ENCODE data around the gene ALKBH4. TPM values are rescaled to one million over a fixed set of nuclear protein-coding genes. Genes with fewer than 3 reads are reported as not detected.

Gene ALKBH4
- total and polyA plus RNA-seq, 2 donors from 2014 or later = 14.0 to 15.4 TPM

- Histone ChIP-seq H3K4me1 (ENCODE audit: control insufficient read depth in 2 of 3, insufficient read depth in 2 of 3, low read depth in 1 of 3, low read length in 3 of 3) (peaks cover 0 to 3% (median 0%) of the 10 kb centered on the region in 3 donors), H3K36me3 (ENCODE audit: control insufficient read depth in 2 of 3, insufficient read depth in 3 of 3, low read length in 3 of 3) (peaks cover 0 to 8% (median 0%) of the 10 kb centered on the region in 3 donors), H3K27ac (ENCODE audit: low read depth in 2 of 2, low read length in 2 of 2) (no peak overlapping the region), H3K9me3 (ENCODE audit: control insufficient read depth in 2 of 3, insufficient read depth in 1 of 3, low read length in 3 of 3) (no peaks in the 10 kb centered on the region), H3K4me3 (ENCODE audit: low read length in 3 of 3) (no peak overlapping the region), H3K9ac (ENCODE audit: low read length in 3 of 3) (no peak overlapping the region), H3K27me3 (ENCODE audit: control insufficient read depth, insufficient read depth, low read length) (no peaks in the 10 kb centered on the region)
- intact Hi-C loops (cut with DNase I) = no loop called here
- no peak for TF ChIP-seq CTCF (IDR thresholded peaks at IDR 0.05; ENCODE audit: borderline replicate concordance, extremely low read depth, insufficient read depth)
- FAIRE-seq (no peak), DNase-seq (peak in 1 of 5 donors; percentile 72)
Measured at GRCh38 chr7:102472126-102473041, 7.7 kb upstream of the ALKBH4 start.

DNA sequence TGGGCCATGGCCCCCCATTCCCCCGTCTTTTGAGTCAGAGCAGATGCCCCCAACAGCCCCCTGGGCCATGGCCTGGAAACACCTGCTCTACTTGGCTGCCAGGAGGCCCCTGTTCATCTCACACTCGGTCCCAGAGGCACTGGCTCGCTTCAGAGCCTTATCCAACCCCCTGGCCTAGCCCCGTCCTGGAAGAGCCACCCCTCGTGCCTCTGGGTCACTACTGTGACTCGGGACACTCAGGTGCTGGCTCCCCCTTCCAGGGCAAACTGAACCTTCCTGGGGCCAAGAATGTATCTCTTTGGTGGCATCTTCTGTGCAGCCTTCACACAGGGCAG lies 7.1 kb upstream of the ALKBH4 start:
- FAIRE-seq = no peak

DNA sequence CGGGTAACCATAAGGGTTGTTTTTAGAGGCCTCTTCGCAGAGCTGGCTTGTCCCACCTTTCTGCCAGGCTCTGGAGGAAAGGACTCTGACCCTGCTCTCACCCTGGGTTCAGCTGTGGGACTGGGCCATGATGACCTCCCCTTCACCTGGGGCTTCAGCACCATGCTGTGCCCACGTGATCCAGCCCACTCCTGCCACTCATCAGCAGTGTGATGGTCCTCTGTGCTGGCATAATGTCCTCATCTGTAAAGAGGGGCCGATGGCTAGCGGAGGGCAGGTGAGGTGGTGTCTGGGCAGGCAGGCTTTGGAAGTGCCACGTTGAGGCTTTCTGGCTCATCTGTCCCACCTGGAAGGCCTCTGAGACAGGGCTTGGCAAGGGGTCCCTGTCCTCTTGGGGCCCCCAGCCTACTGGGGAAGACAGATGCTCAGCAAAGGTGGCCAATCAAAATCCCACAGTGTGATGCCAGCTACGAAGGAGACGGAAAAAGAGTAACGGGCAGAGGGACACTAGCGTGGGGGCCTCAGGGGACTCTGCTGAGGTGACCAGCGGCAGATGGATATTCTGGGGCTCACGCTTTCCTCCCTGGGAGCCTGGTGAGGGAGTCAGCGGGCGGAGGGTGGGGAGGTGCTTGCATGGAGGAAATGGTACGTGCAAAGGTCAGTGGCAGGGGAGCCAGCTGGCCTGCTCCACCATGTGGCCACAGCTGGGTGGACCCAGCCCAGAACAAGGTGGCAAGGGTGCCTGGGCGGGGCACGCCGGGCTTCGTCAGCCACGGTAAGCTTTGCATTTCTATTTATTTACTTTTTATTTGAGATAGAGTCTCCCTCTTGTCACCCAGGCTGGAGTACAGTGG lies 5.5 kb upstream of the ALKBH4 start:
- no peaks in the 10 kb centered on the region for H3K27me3 ChIP-seq (ENCODE audit: control insufficient read depth, insufficient read depth, low read length)
- H3K9ac ChIP-seq (ENCODE audit: low read length in 3 of 3) = no peak overlapping the region
- H3K27ac ChIP-seq (ENCODE audit: low read depth in 2 of 2, low read length in 2 of 2) = no peak overlapping the region
- H3K4me3 ChIP-seq (ENCODE audit: low read length in 3 of 3) = no peak overlapping the region
- H3K36me3 ChIP-seq (ENCODE audit: control insufficient read depth in 2 of 3, insufficient read depth in 3 of 3, low read length in 3 of 3) = peaks cover 0 to 8% (median 0%) of the 10 kb centered on the region in 3 donors
- DNase-seq (peak in 1 of 5 donors; percentile 76), FAIRE-seq (no peak)
- peak; percentile 10 for TF ChIP-seq CTCF (IDR thresholded peaks at IDR 0.05; ENCODE audit: borderline replicate concordance, extremely low read depth, insufficient read depth)
- H3K4me1 ChIP-seq (ENCODE audit: control insufficient read depth in 2 of 3, insufficient read depth in 2 of 3, low read depth in 1 of 3, low read length in 3 of 3) = peaks cover 0 to 8% (median 6%) of the 10 kb centered on the region in 3 donors
- intact Hi-C loops (cut with DNase I) = no loop called here
- no peaks in the 10 kb centered on the region for H3K9me3 ChIP-seq (ENCODE audit: control insufficient read depth in 2 of 3, insufficient read depth in 1 of 3, low read length in 3 of 3)

More for the DNA sequence above, 7.1 kb upstream of the ALKBH4 start:
- H3K9me3 ChIP-seq (ENCODE audit: control insufficient read depth in 2 of 3, insufficient read depth in 1 of 3, low read length in 3 of 3) = no peaks in the 10 kb centered on the region
- H3K4me3 ChIP-seq (ENCODE audit: low read length in 3 of 3) = no peak overlapping the region
- H3K36me3 ChIP-seq (ENCODE audit: control insufficient read depth in 2 of 3, insufficient read depth in 3 of 3, low read length in 3 of 3) = peaks cover 0 to 8% (median 0%) of the 10 kb centered on the region in 3 donors
- H3K9ac ChIP-seq (ENCODE audit: low read length in 3 of 3) = no peak overlapping the region
- peaks cover 0 to 3% (median 0%) of the 10 kb centered on the region in 3 donors for H3K4me1 ChIP-seq (ENCODE audit: control insufficient read depth in 2 of 3, insufficient read depth in 2 of 3, low read depth in 1 of 3, low read length in 3 of 3)
- TF ChIP-seq CTCF (IDR thresholded peaks at IDR 0.05; ENCODE audit: borderline replicate concordance, extremely low read depth, insufficient read depth) = no peak
- peak in 1 of 5 donors; percentile 72 for DNase-seq
- H3K27ac ChIP-seq (ENCODE audit: low read depth in 2 of 2, low read length in 2 of 2) = no peak overlapping the region
- intact Hi-C loops (cut with DNase I) = no loop called here
- no peaks in the 10 kb centered on the region for H3K27me3 ChIP-seq (ENCODE audit: control insufficient read depth, insufficient read depth, low read length)

Data from kidney (tissue), 14 donors.